H1 (cell line): ENCODE results near the gene CTNNBL1. TPM values are rescaled to one million over a fixed set of nuclear protein-coding genes. Genes with fewer than 3 reads are reported as not detected.

ENCODE experiments used
- ASH2L ChIP-seq: fragments of 200-600, 300-600 bp; sonication (generic); IDR thresholded peaks from one replicate; pipeline ENCODE4 v1.7.1; 2017; ENCODE audit warnings: low read length
- BRCA1 ChIP-seq: IDR thresholded peaks from 2 replicates; pipeline ENCODE4 v1.6.1; 2012; ENCODE audit warnings: low read depth, low read length, improper control_type of control experiment
- FOSL1 ChIP-seq: IDR thresholded peaks from 2 replicates; pipeline ENCODE4 v1.6.1; 2011; ENCODE audit warnings: mild to moderate bottlenecking, low read depth, low read length, moderate library complexity; ENCODE audit not compliant: insufficient read depth
- NANOG ChIP-seq: IDR thresholded peaks from 2 replicates; pipeline ENCODE4 v1.6.1; 2011; ENCODE audit warnings: low read length, low read depth, mild to moderate bottlenecking, inconsistent platforms; ENCODE audit not compliant: insufficient read depth, poor library complexity, severe bottlenecking
- polyA plus RNA-seq, 7 experiments: library from polyadenylated mRNA; depleted of rRNA in 3 of 7; stranded (reverse) in 5 of 7; unstranded in 2 of 7; fragments of >200 nt in 5 of 7; fragments of 200-250 nt in 2 of 7; gene quantifications; 1 replicate in 5 of 7; 2 replicates in 1 of 7; 4 replicates in 1 of 7; pipeline versions ENCODE4 v1.2.1 to v1.2.3, GENCODE V29; 2011 to 2013; ENCODE audit warnings: missing spikeins in 2 of 7, mixed read lengths in 2 of 7
- total RNA-seq: library from RNA; stranded (reverse); fragmentation: NEBNext Ultra II Directional; extraction: Animal tissue kit (Norgen Biotek cat#: 25700); gene quantifications from 2 replicates; pipeline ENCODE4 v1.2.1, GENCODE V29; 2021
- TF ChIP-seq, protein P1 (sequence below): fragments of 300-600 bp; sonication (generic); IDR thresholded peaks from 2 replicates; pipeline ENCODE4 v1.7.1; 2012; ENCODE audit warnings: low read length, moderate library complexity, mild to moderate bottlenecking, inconsistent platforms; ENCODE audit not compliant: insufficient replicate concordance
- TF ChIP-seq, protein P2 (sequence below), 3 experiments: IDR thresholded peaks; 1 replicate in 2 of 3; 2 replicates in 1 of 3; pipeline versions ENCODE4 v1.5.1 to v1.6.1; 2011; ENCODE audit warnings: low read length in 3 of 3, mild to moderate bottlenecking in 3 of 3, inconsistent platforms in 2 of 3, low read depth in 1 of 3, moderate library complexity in 1 of 3; ENCODE audit not compliant: insufficient read depth in 1 of 3; ENCODE audit errors: control extremely low read depth in 1 of 3
- TF ChIP-seq, protein P3 (sequence below): IDR thresholded peaks from 2 replicates; pipeline ENCODE4 v1.6.1; 2012; ENCODE audit warnings: inconsistent platforms

The CTNNBL1 gene
- total and polyA plus RNA-seq, 2 of the 8 experiments (the other 6 are each of a cell fraction or from before 2014, with no cell fraction given): 19.6 to 81.6 TPM

DNA sequence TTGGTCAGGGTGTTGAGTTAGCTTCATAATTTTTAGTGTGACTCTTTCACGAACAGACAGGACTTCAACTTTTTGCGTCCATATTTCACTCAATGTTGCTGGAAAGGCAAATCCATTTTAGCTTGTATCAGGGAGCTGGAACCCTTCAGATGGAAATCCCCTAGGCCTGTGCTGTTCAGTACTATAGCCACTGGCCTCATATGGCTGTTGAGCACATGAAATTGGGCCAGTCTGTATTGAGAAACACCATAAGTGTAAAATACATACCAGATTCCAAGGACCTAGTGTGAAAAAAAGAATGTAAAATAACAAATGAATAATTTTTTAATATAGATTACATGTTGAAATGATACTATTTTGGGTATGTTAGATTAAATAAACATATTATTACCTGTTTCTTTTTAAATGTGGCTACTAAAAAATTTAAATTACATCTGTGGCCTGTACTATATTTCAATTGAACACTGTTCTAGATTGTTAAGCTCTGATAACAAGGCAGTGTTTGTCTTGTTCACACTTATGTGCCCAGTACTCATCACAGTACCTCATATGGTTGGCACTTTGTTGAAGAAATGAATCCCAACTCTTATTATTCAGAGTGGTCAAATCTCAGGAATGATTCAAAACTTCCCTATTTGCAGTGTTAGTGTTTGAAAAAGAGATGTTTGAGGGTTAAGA is 34.3 kb downstream of the CTNNBL1 start (continued):
- TF ChIP-seq, protein P1, sequence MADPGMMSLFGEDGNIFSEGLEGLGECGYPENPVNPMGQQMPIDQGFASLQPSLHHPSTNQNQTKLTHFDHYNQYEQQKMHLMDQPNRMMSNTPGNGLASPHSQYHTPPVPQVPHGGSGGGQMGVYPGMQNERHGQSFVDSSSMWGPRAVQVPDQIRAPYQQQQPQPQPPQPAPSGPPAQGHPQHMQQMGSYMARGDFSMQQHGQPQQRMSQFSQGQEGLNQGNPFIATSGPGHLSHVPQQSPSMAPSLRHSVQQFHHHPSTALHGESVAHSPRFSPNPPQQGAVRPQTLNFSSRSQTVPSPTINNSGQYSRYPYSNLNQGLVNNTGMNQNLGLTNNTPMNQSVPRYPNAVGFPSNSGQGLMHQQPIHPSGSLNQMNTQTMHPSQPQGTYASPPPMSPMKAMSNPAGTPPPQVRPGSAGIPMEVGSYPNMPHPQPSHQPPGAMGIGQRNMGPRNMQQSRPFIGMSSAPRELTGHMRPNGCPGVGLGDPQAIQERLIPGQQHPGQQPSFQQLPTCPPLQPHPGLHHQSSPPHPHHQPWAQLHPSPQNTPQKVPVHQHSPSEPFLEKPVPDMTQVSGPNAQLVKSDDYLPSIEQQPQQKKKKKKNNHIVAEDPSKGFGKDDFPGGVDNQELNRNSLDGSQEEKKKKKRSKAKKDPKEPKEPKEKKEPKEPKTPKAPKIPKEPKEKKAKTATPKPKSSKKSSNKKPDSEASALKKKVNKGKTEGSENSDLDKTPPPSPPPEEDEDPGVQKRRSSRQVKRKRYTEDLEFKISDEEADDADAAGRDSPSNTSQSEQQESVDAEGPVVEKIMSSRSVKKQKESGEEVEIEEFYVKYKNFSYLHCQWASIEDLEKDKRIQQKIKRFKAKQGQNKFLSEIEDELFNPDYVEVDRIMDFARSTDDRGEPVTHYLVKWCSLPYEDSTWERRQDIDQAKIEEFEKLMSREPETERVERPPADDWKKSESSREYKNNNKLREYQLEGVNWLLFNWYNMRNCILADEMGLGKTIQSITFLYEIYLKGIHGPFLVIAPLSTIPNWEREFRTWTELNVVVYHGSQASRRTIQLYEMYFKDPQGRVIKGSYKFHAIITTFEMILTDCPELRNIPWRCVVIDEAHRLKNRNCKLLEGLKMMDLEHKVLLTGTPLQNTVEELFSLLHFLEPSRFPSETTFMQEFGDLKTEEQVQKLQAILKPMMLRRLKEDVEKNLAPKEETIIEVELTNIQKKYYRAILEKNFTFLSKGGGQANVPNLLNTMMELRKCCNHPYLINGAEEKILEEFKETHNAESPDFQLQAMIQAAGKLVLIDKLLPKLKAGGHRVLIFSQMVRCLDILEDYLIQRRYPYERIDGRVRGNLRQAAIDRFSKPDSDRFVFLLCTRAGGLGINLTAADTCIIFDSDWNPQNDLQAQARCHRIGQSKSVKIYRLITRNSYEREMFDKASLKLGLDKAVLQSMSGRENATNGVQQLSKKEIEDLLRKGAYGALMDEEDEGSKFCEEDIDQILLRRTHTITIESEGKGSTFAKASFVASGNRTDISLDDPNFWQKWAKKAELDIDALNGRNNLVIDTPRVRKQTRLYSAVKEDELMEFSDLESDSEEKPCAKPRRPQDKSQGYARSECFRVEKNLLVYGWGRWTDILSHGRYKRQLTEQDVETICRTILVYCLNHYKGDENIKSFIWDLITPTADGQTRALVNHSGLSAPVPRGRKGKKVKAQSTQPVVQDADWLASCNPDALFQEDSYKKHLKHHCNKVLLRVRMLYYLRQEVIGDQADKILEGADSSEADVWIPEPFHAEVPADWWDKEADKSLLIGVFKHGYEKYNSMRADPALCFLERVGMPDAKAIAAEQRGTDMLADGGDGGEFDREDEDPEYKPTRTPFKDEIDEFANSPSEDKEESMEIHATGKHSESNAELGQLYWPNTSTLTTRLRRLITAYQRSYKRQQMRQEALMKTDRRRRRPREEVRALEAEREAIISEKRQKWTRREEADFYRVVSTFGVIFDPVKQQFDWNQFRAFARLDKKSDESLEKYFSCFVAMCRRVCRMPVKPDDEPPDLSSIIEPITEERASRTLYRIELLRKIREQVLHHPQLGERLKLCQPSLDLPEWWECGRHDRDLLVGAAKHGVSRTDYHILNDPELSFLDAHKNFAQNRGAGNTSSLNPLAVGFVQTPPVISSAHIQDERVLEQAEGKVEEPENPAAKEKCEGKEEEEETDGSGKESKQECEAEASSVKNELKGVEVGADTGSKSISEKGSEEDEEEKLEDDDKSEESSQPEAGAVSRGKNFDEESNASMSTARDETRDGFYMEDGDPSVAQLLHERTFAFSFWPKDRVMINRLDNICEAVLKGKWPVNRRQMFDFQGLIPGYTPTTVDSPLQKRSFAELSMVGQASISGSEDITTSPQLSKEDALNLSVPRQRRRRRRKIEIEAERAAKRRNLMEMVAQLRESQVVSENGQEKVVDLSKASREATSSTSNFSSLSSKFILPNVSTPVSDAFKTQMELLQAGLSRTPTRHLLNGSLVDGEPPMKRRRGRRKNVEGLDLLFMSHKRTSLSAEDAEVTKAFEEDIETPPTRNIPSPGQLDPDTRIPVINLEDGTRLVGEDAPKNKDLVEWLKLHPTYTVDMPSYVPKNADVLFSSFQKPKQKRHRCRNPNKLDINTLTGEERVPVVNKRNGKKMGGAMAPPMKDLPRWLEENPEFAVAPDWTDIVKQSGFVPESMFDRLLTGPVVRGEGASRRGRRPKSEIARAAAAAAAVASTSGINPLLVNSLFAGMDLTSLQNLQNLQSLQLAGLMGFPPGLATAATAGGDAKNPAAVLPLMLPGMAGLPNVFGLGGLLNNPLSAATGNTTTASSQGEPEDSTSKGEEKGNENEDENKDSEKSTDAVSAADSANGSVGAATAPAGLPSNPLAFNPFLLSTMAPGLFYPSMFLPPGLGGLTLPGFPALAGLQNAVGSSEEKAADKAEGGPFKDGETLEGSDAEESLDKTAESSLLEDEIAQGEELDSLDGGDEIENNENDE: no peak
- TF ChIP-seq, protein P2, sequence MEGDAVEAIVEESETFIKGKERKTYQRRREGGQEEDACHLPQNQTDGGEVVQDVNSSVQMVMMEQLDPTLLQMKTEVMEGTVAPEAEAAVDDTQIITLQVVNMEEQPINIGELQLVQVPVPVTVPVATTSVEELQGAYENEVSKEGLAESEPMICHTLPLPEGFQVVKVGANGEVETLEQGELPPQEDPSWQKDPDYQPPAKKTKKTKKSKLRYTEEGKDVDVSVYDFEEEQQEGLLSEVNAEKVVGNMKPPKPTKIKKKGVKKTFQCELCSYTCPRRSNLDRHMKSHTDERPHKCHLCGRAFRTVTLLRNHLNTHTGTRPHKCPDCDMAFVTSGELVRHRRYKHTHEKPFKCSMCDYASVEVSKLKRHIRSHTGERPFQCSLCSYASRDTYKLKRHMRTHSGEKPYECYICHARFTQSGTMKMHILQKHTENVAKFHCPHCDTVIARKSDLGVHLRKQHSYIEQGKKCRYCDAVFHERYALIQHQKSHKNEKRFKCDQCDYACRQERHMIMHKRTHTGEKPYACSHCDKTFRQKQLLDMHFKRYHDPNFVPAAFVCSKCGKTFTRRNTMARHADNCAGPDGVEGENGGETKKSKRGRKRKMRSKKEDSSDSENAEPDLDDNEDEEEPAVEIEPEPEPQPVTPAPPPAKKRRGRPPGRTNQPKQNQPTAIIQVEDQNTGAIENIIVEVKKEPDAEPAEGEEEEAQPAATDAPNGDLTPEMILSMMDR (IDR thresholded peaks at IDR 0.05; ENCODE audit: control extremely low read depth in 1 of 3, insufficient read depth in 1 of 3, low read depth in 1 of 3, low read length in 3 of 3): no peak
- TF ChIP-seq, protein P3, sequence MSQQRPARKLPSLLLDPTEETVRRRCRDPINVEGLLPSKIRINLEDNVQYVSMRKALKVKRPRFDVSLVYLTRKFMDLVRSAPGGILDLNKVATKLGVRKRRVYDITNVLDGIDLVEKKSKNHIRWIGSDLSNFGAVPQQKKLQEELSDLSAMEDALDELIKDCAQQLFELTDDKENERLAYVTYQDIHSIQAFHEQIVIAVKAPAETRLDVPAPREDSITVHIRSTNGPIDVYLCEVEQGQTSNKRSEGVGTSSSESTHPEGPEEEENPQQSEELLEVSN: no peak
- TF ChIP-seq ASH2L: no peak
- TF ChIP-seq FOSL1: no peak
- TF ChIP-seq BRCA1: no peak
- no peak for TF ChIP-seq NANOG
